Esophagus (tissue), 2 donors: ENCODE data around the gene INCA1. TPM values are rescaled to one million over a fixed set of nuclear protein-coding genes. Genes with fewer than 3 reads are reported as not detected.

ENCODE experiments used
- H3K27ac ChIP-seq, 2 donors: one replicate each; pipeline ENCODE4 v1.5.1; 2013; ENCODE audit warnings: low read depth in 2 of 2, mild to moderate bottlenecking in 2 of 2, inconsistent platforms in 1 of 2, low read length in 1 of 2, moderate library complexity in 1 of 2
- H3K27me3 ChIP-seq, 2 donors: one replicate each; pipeline ENCODE4 v1.6.1; 2013; ENCODE audit warnings: low read length in 2 of 2, control low read depth in 1 of 2, mild to moderate bottlenecking in 1 of 2; ENCODE audit not compliant: insufficient read depth in 2 of 2, control insufficient read depth in 1 of 2
- H3K36me3 ChIP-seq, 2 donors: one replicate each; pipeline ENCODE4 v1.6.1; 2013; ENCODE audit warnings: low read length in 1 of 2; ENCODE audit not compliant: control insufficient read depth in 2 of 2, insufficient read depth in 2 of 2
- H3K4me1 ChIP-seq, 2 donors: one replicate each; pipeline ENCODE4 v1.6.1; 2013; ENCODE audit warnings: low read length in 1 of 2; ENCODE audit not compliant: control insufficient read depth in 2 of 2, insufficient read depth in 2 of 2
- H3K4me3 ChIP-seq, 2 donors: one replicate each; pipeline ENCODE4 v1.5.1; 2013; ENCODE audit warnings: low read length in 2 of 2, mild to moderate bottlenecking in 2 of 2, low read depth in 1 of 2, moderate library complexity in 1 of 2
- H3K9me3 ChIP-seq, 2 donors: one replicate each; pipeline ENCODE4 v1.6.1; 2013; ENCODE audit warnings: mild to moderate bottlenecking in 2 of 2, low read depth in 1 of 2, low read length in 1 of 2, moderate library complexity in 1 of 2; ENCODE audit not compliant: control insufficient read depth in 2 of 2, insufficient read depth in 1 of 2
- WGBS, 2 donors: extraction: QIAGEN DNeasy Blood & Tissue Kit; methylation state at CpG; one replicate each; pipeline ENCODE4 v1.1.7; 2013; 5-methylcytosine and 5-hydroxymethylcytosine counted together
- polyA plus RNA-seq, 2 donors: library from polyadenylated mRNA; stranded (reverse); fragments of 200-250 nt; gene quantifications; one replicate each; pipeline ENCODE4 v1.2.3, GENCODE V29; 2013
- donor health status: healthy with polysubstance abuse.
- donor health status: Bipolar disorder and iron deficiency.

The INCA1 gene
- polyA plus RNA-seq, 2 donors: 0.67 to 1.2 TPM

DNA sequence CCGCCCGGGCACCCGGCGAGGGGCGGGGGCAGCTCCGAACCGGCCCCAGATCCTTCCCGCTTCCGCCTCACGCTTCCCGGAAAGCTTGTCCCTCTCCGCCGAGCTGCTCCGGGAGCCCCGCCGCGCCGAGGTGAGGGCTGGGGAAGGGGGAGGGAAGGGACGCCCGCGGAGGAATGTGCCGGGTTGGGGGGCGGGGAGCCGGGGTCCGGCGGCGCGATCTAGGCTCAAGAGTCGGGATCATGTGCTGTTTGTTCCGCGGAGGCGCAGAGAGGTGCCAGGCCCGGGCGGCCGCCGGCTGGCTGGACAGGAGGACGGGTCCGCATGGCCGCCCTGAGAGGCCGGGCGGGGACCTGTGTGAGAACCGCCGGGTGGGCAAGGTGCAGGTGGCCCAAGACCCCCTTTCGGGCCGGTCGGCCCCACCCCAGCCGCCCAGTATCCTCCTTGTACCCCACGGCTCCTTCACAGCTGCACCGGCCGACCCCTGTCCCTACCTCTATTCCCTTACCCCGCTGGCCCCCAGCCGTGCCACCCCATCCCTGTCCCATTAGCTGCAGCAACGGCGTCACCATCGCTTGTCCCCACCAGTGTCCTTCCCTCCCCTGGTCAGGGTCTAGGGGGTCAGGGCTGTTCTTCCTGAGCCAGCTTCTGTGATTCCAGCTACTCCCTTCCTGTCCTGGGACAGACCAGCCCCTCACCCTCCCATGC, 857 bp upstream of the INCA1 start:
- H3K9me3 ChIP-seq: no peaks in the 10 kb centered on the region
- WGBS, 2 donors: 1% methylated on average over 48 to 55 of the region's 55 CpGs
- peak overlapping the region; percentile 97 for H3K27ac ChIP-seq
- peaks cover 14 to 18% of the 10 kb centered on the region in 2 donors for H3K4me1 ChIP-seq
- peak overlapping the region; percentile 84 to 86 for H3K4me3 ChIP-seq
- H3K36me3 ChIP-seq: peaks cover 5 to 22% of the 10 kb centered on the region in 2 donors
- H3K27me3 ChIP-seq: no peaks in the 10 kb centered on the region

GRCh38 chr17:4994081-4994595, 3.2 kb downstream of the INCA1 start:
- Histone ChIP-seq H3K27ac (no peak overlapping the region), H3K4me1 (peaks cover 5 to 8% of the 10 kb centered on the region in 2 donors), H3K9me3 (no peaks in the 10 kb centered on the region), H3K36me3 (no peaks in the 10 kb centered on the region), H3K4me3 (no peak overlapping the region), H3K27me3 (no peaks in the 10 kb centered on the region)
- WGBS, 2 donors: 79 to 80% methylated on average over 6 of the region's 6 CpGs

GRCh38 chr17:4987767-4988567, 9.4 kb downstream of the INCA1 start:
- 1 to 5% methylated on average over 30 of the region's 30 CpGs for WGBS, 2 donors
- H3K36me3 ChIP-seq: no peaks in the 10 kb centered on the region
- H3K27ac ChIP-seq: peak overlapping the region; percentile 88
- H3K4me3 ChIP-seq: peak overlapping the region; percentile 75 to 94
- peaks cover 0 to 6% of the 10 kb centered on the region in 2 donors for H3K4me1 ChIP-seq
- H3K9me3 ChIP-seq: no peaks in the 10 kb centered on the region
- no peaks in the 10 kb centered on the region for H3K27me3 ChIP-seq

DNA sequence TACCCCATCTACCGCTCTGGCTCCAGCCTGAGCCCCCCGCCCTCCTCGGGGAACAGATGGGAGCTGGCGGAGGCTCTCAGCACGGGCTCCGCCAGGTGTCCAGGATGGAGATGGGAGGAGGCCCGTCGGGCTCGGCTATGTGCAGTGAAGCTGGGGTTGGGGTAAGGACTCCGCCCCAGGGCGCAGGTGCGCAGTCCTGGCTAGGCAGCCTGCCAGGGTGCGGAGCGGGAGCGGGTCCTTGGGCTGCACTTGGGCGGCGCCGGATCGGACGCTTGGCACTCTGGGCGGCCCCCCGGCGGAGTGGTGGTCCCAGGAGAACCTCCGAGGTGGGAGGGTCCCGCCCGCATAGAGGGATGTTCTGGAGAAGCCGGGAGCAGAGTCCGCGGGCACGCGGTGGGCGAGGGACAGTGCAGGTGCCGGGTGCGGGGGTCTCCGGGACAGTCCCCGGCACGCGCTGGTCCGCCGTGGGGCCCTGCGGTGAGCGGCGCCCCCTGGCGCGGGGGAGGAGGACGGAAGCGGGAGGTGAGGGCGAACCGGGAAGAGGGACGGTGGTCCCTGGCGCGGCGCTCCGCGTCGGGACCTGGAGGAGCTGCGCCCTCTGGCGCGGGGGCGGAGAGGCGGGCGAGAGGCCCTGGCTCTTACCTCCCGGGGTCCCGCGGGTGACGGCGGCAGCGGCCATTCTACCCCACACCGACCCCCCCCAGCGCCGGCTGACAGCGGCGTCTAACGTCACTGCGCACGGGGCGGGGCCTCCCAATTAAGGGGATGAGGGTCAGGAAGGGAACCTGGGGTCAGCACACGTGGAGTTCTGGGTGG, 10.2 kb downstream of the INCA1 start, which contains the start of gene CAMTA2:
Gene CAMTA2 (minus strand): TSS at position 725 of the 816 bp plus-strand sequence. CDS start 1,453 bp downstream, outside the sequence.
- H3K9me3 ChIP-seq: no peaks in the 10 kb centered on the region
- WGBS, 2 donors: 0 to 1% methylated on average over 58 to 78 of the region's 78 CpGs
- peaks cover 0 to 6% of the 10 kb centered on the region in 2 donors for H3K4me1 ChIP-seq
- H3K27me3 ChIP-seq: no peaks in the 10 kb centered on the region
- H3K36me3 ChIP-seq: peaks cover 0 to 5% of the 10 kb centered on the region in 2 donors
- peak within 1 kb of the TSS; percentile 88 for H3K27ac ChIP-seq
- H3K4me3 ChIP-seq: peak within 1 kb of the TSS; percentile 75 to 94

DNA sequence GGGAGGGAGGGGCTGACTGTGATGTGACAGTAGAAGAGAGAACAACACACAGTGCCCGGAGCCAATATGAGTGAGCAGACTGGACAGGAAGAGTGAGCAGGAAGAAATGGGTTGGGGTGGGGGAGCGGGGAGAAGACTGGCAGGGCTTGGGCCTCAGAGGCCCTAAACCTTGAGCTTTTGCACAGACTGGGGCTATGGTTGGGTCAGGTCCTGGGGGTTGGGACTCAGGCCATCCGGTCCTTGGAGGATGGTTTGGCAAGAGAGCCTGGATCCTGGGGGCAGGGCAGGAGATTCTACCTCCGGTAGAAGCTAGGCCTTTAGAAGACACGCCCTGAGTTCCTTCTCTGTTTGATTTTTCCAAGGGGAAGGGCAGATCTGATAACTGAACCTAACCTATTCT, 10.9 kb downstream of the INCA1 start:
- WGBS, 2 donors: 28 to 30% methylated on average over 5 of the region's 5 CpGs
- no peaks in the 10 kb centered on the region for H3K27me3 ChIP-seq
- H3K9me3 ChIP-seq: no peaks in the 10 kb centered on the region
- H3K36me3 ChIP-seq: peaks cover 0 to 6% of the 10 kb centered on the region in 2 donors
- peak overlapping the region; percentile 75 to 94 for H3K4me3 ChIP-seq
- H3K27ac ChIP-seq: peak overlapping the region; percentile 88
- peaks cover 0 to 6% of the 10 kb centered on the region in 2 donors for H3K4me1 ChIP-seq

DNA sequence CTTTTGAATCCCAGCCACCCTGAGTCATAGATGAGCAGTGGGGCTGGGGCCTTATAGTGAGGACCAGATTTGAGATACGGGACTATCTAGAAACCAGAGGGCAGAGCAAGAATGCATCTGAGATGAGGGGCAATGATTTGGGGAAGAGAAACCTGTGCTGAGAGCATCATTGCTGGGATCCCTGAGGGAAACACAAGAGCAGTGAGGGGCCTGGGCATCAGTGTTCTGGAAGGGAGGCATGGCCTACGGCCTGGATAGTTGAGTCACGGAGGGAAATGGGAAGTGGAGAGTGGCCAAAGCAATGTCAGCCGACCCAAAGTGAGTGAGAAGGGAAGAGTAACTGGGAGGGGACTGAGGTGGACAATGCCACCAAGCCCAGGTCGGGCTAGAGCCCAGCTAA, 15.0 kb downstream of the INCA1 start:
- H3K27ac ChIP-seq: no peak overlapping the region
- H3K36me3 ChIP-seq: peaks cover 13 to 28% of the 10 kb centered on the region in 2 donors
- H3K4me3 ChIP-seq: no peak overlapping the region
- H3K4me1 ChIP-seq: peaks cover 0 to 3% of the 10 kb centered on the region in 2 donors
- 69 to 78% methylated on average over 5 of the region's 5 CpGs for WGBS, 2 donors
- no peaks in the 10 kb centered on the region for H3K27me3 ChIP-seq
- H3K9me3 ChIP-seq: no peaks in the 10 kb centered on the region

GRCh38 chr17:4980644-4981216, 16.6 kb downstream of the INCA1 start:
- H3K27ac ChIP-seq: no peak overlapping the region
- no peaks in the 10 kb centered on the region for H3K27me3 ChIP-seq
- H3K4me3 ChIP-seq: no peak overlapping the region
- peaks cover 0 to 3% of the 10 kb centered on the region in 2 donors for H3K4me1 ChIP-seq
- WGBS, 2 donors: 39 to 43% methylated on average over 6 of the region's 6 CpGs
- H3K9me3 ChIP-seq: no peaks in the 10 kb centered on the region
- peaks cover 13 to 32% of the 10 kb centered on the region in 2 donors for H3K36me3 ChIP-seq

- Histone ChIP-seq H3K27me3 (no peaks in the 10 kb centered on the region), H3K36me3 (peaks cover 20 to 39% of the 10 kb centered on the region in 2 donors), H3K4me3 (no peak overlapping the region), H3K9me3 (no peaks in the 10 kb centered on the region), H3K27ac (no peak overlapping the region), H3K4me1 (peaks cover 0 to 3% of the 10 kb centered on the region in 2 donors)
Measured at GRCh38 chr17:4978726-4979125, 18.6 kb downstream of the INCA1 start.
